Mucosa of stomach (tissue), 1 donor: Measurements from ENCODE around the gene C9orf78.

Source experiments
- H3K27me3 ChIP-seq: one replicate; pipeline ENCODE4 v1.7.0; 2013; ENCODE audit warnings: mild to moderate bottlenecking, low read length; ENCODE audit not compliant: control insufficient read depth, insufficient read depth
- H3K36me3 ChIP-seq: one replicate; pipeline ENCODE4 v1.7.0; 2013; ENCODE audit warnings: low read length; ENCODE audit not compliant: control insufficient read depth, insufficient read depth
- H3K4me1 ChIP-seq: one replicate; pipeline ENCODE4 v1.7.0; 2013; ENCODE audit warnings: mild to moderate bottlenecking, low read length; ENCODE audit not compliant: control insufficient read depth, insufficient read depth
- H3K4me3 ChIP-seq: one replicate; pipeline ENCODE4 v1.7.0; 2013; ENCODE audit warnings: low read length
- H3K9ac ChIP-seq: one replicate; pipeline ENCODE4 v1.7.0; 2013; ENCODE audit warnings: mild to moderate bottlenecking, low read length, moderate library complexity
- H3K9me3 ChIP-seq: one replicate; pipeline ENCODE4 v1.7.0; 2013; ENCODE audit warnings: mild to moderate bottlenecking, low read length, moderate library complexity; ENCODE audit not compliant: control insufficient read depth
- donor health status: Pancreatic carcinoma.

The C9orf78 gene

DNA sequence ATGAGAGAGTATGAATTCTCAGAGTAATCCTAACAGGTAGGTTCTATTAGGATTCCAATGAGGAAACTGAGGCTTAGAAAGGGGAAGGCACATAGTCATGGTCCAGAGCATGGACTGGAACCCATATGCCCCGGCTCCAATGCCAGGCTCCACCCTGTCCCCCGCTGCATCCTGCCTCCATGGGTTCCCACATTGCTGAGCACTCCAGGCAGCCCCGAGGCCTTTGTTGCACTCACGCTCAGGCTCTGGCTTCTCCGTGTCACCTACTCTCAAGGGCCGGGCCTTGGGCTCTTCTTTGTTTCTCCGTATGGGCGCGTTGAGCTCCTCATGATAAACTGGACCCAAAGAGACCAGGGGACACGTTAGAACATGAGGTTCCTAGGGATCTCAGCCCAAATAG lies 6.1 kb downstream of the C9orf78 start:
- H3K4me3 ChIP-seq, result no peak overlapping the region
- no peaks in the 10 kb centered on the region for H3K9me3 ChIP-seq
- H3K27me3 ChIP-seq, result no peaks in the 10 kb centered on the region
- H3K9ac ChIP-seq, result no peak overlapping the region
- H3K4me1 ChIP-seq, result peaks cover 3% of the 10 kb centered on the region
- peaks cover 4% of the 10 kb centered on the region for H3K36me3 ChIP-seq

DNA sequence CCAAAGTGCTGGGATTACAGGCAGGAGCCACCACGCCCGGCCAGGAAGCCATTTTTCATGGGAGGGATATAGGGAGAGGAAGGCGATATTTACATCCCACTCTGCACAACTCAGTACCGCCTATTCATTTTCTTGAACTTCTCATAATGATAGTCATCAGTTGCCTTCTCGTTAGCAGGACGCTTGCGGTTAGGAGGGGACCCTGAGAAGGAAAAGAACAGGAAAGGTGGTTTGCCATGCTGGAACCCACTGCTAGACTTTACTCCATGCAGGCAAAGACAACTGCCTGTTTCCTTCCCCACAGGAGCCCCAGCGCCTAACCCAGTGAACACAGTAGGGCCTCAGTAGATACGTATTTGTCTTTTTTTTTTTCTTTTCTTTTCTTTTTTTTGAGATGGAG lies 7.0 kb downstream of the C9orf78 start:
- Histone ChIP-seq H3K9ac (no peak overlapping the region), H3K36me3 (peaks cover 4% of the 10 kb centered on the region), H3K4me3 (no peak overlapping the region), H3K27me3 (no peaks in the 10 kb centered on the region), H3K9me3 (no peaks in the 10 kb centered on the region), H3K4me1 (no peaks in the 10 kb centered on the region)

DNA sequence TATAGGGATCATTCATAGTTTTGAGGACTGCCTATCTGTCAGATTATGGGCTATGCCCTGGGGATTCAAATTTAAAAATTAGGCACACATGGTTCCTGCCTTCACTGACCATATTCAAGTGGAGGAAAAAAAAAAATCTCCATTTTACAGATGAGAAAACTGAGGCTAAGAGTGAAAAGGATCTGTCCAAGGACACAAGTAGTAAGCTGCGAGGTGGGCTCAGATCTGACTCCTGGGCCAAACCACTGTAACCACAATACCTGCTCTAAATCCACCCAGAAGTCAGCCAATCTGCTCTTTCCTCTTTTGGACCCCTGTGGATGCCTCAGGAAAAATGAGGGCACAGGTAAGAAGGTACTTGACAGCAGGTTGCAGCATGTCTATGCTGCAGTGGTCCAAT lies 8.3 kb downstream of the C9orf78 start:
- Histone ChIP-seq H3K9ac (no peak overlapping the region), H3K27me3 (no peaks in the 10 kb centered on the region), H3K4me3 (no peak overlapping the region), H3K4me1 (peaks cover 5% of the 10 kb centered on the region), H3K36me3 (peaks cover 4% of the 10 kb centered on the region), H3K9me3 (no peaks in the 10 kb centered on the region)

- no peak overlapping the region for H3K9ac ChIP-seq
- H3K27me3 ChIP-seq, result no peaks in the 10 kb centered on the region
- H3K9me3 ChIP-seq, result no peaks in the 10 kb centered on the region
- H3K36me3 ChIP-seq, result peaks cover 4% of the 10 kb centered on the region
- peaks cover 5% of the 10 kb centered on the region for H3K4me1 ChIP-seq
- H3K4me3 ChIP-seq, result no peak overlapping the region
Measured at GRCh38 chr9:129826344-129826743, 8.7 kb downstream of the C9orf78 start.

- H3K9me3 ChIP-seq, result no peaks in the 10 kb centered on the region
- peak within 1 kb of the TSS; percentile 50 for H3K4me3 ChIP-seq
- H3K27me3 ChIP-seq, result no peaks in the 10 kb centered on the region
- H3K36me3 ChIP-seq, result peaks cover 2% of the 10 kb centered on the region
- H3K4me1 ChIP-seq, result peaks cover 5% of the 10 kb centered on the region
- peak within 1 kb of the TSS; percentile 72 for H3K9ac ChIP-seq
Measured at GRCh38 chr9:129823935-129824601, 11.0 kb downstream of the C9orf78 start, which contains the start of gene TOR1A. TOR1A (minus strand) TSS chr9:129824136; CDS start chr9:129824085, 51 bp downstream.

DNA sequence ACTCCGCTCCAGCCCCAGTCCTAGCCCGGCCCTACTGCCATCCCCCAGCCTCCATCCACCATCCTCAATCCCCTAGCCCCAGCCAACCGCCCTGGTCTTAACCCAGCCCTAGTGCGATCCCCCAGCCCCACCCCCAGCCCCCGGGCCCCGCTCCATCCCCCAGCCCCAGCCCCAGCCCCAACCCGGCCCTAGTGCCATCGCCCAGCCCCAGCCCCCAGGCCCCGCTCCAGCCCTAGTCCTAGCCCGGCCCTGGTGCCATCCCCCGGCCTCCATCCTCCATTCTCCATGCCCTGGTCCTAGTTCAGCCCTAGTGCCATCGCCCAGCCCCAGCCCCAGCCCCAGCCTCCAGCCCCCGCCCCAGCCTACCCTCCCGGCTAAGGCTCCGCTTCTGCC lies 11.5 kb downstream of the C9orf78 start:
- H3K4me1 ChIP-seq, result peaks cover 5% of the 10 kb centered on the region
- H3K4me3 ChIP-seq, result peak overlapping the region; percentile 50
- H3K9ac ChIP-seq, result peak overlapping the region; percentile 72
- H3K9me3 ChIP-seq, result no peaks in the 10 kb centered on the region
- H3K36me3 ChIP-seq, result peaks cover 4% of the 10 kb centered on the region
- no peaks in the 10 kb centered on the region for H3K27me3 ChIP-seq

DNA sequence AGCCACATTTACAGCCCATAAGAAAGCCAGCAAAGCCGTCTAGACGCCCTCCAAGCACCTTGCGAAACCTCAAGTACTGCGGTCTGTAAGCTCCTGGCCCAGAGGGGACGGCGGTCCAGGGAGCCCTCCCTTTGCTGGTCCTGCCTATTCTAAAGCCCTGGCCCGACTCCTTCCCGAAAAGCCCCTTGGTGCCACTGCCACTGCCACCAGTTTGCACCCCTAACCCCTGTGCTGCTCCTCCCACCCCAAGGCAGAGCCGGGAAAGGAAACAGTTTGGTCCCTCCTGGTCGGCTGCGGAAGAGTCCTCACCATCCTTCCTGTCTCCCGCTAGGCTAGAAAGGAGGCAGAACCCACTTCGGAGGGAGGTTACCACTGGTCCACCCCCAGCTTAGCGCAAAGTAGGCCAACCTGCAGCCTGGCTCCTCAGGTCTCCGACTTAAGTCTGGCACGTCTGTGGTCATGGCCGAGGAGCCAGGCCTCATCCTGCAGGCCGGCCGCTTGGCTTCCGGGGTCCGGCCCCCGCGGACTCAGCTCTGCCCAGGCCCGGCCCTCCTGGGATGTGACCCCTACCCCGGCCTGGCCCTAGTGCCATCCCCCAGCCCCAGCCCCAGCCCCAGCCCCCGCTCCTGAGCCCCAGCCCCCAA lies 12.1 kb downstream of the C9orf78 start:
- Histone ChIP-seq H3K27me3 (no peaks in the 10 kb centered on the region), H3K4me1 (peaks cover 5% of the 10 kb centered on the region), H3K36me3 (peaks cover 7% of the 10 kb centered on the region), H3K9ac (peak overlapping the region; percentile 63), H3K4me3 (peak overlapping the region; percentile 40), H3K9me3 (no peaks in the 10 kb centered on the region)

GRCh38 chr9:129816501-129817435 lies 18.3 kb downstream of the C9orf78 start:
- Histone ChIP-seq H3K36me3 (peaks cover 7% of the 10 kb centered on the region), H3K9ac (no peak overlapping the region), H3K4me1 (no peaks in the 10 kb centered on the region), H3K27me3 (no peaks in the 10 kb centered on the region), H3K4me3 (no peak overlapping the region), H3K9me3 (no peaks in the 10 kb centered on the region)

GRCh38 chr9:129815278-129815677 lies 19.8 kb downstream of the C9orf78 start:
- H3K4me1 ChIP-seq, result no peaks in the 10 kb centered on the region
- H3K4me3 ChIP-seq, result no peak overlapping the region
- H3K27me3 ChIP-seq, result no peaks in the 10 kb centered on the region
- no peak overlapping the region for H3K9ac ChIP-seq
- peaks cover 7% of the 10 kb centered on the region for H3K36me3 ChIP-seq
- H3K9me3 ChIP-seq, result no peaks in the 10 kb centered on the region

DNA sequence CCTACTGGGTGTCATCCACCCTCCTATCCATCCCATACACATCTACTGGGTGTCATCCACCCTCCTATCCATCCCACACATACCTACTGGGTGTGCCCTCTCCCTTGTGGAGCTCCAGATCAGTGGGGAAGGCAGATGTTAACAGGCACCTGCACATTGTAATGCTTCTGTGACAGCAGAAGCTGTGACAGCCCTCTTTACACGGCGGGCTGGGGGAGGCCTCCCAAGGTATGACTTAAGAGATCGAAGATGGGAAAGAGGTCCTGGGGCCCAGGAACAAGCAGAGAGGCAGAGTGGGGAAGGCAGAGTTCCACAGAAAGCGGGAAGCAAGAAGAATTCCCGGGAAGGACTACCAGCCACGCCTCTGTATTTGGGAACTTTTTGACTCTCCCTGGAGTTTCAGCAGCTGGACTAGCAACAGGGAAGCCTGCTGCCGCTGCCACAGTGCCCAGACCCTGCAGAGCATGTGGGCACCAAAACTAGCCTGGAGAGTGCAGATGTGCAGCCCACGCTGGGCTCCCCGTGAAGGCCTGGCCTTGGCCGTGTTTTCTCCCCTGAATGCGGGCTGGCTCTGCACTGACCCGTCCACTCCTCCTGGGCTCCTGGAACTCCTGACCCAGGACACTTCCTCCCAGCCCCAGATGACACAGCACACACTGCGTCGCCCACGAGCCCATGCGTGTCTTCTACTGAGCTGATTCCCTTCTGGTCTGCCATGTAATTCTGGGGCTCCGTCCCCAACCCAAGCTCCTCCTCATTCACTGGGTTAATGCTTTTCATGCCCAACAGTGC lies 20.4 kb downstream of the C9orf78 start:
- H3K4me3 ChIP-seq, result no peak overlapping the region
- no peaks in the 10 kb centered on the region for H3K9me3 ChIP-seq
- H3K27me3 ChIP-seq, result no peaks in the 10 kb centered on the region
- H3K4me1 ChIP-seq, result no peaks in the 10 kb centered on the region
- H3K36me3 ChIP-seq, result peaks cover 7% of the 10 kb centered on the region
- no peak overlapping the region for H3K9ac ChIP-seq

GRCh38 chr9:129813661-129814060 lies 21.4 kb downstream of the C9orf78 start:
- Histone ChIP-seq H3K9ac (no peak overlapping the region), H3K4me1 (no peaks in the 10 kb centered on the region), H3K36me3 (peaks cover 11% of the 10 kb centered on the region)

More at GRCh38 chr9:129813661-129814060, 21.4 kb downstream of the C9orf78 start:
- no peaks in the 10 kb centered on the region for H3K9me3 ChIP-seq
- H3K27me3 ChIP-seq, result no peaks in the 10 kb centered on the region
- no peak overlapping the region for H3K4me3 ChIP-seq
